M059J (cell line): Measurements from ENCODE around the gene OLR1. TPM values are rescaled to one million over a fixed set of nuclear protein-coding genes. Genes with fewer than 3 reads are reported as not detected.
A peak's percentile ranks its signal among the peaks of the same experiment; 100 is the strongest.

Source experiments
- DNase-seq: peaks from one replicate; pipeline ENCODE4 v3.0.0-alpha.2; 2012; ENCODE audit warnings: low read depth
- total RNA-seq: library from RNA; depleted of rRNA; stranded (reverse); fragments of >200 nt; shearing (Covaris generic); gene quantifications from 2 replicates; pipeline ENCODE4 v1.2.3, GENCODE V29; 2014

The OLR1 gene
- total RNA-seq, 1 experiment from 2014 or later, result 5.3 TPM

DNA sequence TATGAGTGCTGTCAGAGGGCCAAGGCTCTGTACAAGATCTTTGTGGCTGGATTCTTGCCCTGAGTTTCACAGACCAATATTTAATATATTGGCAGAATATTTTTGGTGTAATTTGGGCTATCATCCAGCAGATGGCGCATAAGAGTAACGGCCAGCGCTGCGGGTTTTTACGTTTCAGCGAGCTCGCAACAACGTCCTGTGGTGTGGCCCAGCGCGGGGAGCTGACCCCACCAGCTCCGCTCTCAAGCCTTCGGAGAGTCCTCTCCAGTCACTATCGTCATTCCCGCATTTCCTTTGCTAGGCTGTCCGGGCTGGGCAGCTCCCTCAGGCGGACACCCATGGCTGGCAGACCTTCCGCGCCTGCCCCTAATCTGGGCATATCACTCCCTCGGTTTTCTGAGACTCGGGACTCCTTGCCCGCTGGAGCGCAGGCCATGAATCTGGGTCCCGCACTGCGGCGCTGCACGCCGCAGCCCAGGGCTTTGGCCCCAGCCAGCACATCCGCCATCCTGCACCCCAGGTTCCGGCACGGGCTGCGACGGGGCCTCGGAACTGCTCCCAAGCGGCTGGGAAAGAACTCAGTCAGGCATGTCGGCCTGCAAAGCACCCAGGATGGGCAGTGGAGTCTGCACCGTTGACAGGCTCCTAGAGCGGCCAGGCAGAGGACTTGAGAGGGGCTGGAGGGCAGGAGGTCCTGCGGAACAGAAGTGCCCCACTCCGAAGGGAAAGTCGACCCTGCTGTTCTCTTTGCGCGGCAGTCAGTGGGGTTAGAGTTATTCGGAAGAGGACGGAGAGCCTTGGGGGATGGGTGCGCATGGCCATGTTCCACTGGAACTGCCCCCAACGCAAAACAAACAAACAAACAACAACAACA, 18.4 kb downstream of the OLR1 start:
- peak; percentile 71 for DNase-seq

DNA sequence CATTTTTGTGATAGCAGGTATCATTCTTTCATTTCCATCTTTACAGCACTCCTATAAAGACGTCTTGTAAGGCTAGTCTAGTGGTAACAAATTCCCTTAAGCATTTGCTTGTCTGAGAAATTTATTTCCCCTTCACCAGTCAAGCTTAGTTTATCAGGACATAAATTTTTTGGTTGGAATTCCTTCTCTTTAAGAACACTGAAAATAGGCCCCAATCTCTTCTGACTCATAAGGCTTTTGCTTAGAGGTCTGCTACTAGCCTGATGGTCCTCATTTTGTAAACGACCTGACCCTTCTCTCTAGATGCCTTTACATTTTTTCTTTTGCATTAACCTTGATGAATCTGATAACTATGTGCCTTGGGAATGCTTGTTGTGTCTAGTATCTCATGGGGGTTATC, 20.3 kb downstream of the OLR1 start:
- no peak for DNase-seq

DNA sequence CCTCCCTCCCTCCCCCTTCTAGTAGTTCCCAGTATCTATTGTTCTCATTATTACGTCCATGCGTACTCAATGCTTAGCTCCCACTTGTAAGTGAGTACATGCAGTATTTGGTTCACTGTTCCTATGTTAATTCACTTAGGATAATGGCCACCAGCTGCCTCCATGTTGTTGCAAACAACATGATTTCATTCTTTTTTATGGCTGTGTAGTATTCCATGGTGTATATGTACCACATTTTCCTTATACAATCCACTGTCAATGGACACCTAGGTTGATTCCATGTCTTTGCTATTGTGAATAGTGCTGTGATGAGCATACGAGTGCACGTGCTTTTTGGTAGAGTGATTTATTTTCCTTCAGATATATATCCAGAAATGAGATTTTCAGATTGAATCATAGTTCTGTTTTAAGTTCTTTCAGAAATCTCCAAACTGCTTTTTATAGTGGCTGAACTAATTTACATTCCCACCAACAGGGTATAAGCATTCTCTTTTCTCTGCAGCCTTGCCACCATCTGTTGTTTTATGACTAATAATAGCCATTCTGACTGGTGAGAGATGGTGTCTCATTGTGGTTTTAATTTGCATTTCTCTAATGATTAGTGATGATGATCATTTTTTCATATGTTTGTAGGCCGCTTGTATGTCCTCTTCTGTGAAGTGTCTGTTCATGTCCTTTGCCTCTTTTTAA, 24.1 kb downstream of the OLR1 start:
- DNase-seq, result no peak

DNA sequence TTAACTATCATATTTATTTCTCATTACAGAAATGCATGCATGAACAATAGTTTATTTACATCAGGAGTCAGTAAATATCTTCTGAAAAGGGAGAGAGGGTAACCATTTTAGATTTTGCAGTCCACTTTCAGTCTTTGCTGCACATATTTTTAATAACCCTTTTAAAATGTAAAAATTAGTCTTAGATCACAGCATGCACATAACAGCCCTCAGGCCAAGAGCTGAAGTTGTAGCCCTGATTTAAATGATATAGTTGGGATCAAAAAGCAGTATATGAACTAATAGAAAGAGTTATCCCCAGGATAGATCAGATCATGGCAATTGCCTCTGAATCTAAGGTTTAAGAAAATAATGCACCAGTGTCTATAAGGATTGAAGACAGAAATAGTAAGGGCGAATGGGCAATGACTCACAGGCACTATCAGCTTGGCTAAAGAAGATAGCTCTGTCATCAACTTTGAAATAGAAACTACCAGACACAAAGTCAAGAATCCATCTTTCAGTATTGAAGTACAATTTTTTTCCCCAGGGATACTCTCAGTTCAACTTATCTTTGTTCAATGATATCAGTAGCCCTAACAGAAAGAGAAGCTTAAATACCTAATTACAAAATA, 28.8 kb downstream of the OLR1 start:
- peak; percentile 40 for DNase-seq

DNA sequence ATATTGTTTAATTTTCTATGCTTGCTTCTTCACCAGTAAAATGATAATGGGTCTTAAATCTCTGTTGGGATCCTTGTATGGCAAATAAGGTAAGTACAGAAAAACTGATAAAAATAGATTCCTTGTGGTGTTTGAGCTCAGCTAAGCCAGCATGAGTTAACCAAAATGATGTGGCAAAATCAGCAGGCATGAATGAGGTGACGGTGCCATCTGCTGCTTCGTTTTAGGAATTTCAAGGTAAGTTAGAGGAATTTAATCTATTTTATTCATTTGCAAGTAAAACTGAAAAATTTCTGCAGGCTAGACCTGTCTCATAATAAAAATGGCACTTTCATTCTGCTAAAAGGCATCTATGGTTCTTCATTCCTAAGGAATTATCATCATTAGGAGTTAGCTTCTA, 31.9 kb downstream of the OLR1 start:
- peak; percentile 70 for DNase-seq

DNA sequence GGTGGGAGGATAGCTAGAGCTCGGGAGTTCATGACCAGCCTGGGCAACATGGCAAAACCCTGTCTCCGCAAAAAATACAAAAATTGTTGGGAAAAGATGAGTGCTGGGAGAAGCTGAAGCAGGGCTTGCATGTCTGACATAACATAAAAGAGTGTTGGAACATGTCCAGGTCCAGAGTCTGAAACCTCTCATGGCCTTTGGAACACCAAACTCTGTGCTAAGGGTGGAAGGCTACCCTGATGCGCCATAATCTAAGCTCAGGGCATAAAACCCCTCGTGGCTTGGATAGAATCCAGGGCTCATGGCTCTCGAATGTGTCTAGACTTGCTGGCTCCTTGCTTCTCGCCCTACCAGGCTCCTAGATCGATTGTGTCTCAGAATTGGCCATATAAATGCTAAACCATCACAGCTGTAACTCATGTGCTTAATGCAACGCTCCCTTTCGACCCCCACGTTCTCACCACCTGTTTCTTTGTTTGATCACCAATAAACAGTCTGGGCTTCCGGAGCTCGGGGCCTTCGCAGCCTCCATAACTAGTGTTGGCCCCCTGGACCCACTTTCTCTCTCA, 35.2 kb downstream of the OLR1 start:
- peak; percentile 69 for DNase-seq

DNA sequence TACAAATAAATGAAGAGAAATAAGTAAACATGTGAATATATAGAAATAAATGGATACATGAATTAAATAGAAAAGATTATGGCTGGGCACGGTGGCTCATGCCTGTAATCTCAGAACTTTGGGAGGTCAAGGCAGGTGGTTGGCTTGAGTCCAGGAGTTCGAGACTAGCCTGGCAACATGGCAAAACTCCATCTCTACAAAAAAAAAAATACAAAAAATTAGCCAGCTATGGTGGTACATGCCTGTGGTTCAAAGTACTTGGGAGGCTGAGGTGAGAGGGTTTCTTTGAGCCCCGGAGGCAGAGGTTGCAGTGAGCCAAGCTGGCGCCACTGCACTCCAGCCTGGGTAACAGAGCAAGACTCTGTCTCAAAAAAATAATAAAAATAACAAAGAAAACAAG, 36.8 kb downstream of the OLR1 start:
- peak; percentile 66 for DNase-seq

DNA sequence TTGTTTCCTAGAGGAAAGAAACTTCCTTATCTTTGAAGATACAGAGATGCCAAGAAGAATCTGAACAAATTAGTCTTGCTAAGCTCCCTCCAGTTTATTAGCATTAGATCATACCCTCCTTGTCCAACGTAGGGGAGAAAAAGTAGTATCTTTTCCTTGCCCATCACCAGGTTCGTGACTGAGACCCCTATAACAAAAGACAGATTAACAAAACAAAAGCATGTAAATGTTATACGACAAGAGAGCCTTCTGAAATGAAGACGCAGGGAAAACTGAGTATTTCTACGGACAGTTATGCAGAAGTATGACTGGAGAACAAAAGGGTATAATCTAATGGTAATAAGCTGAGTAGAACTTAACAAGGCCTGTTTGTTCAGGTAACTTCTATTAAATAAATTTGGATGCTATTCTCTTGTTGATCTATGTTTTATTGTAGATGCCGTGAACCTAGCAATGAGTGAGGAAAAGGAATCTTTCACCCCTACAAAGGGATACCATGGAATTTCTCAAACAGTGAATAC, 39.0 kb downstream of the OLR1 start:
- no peak for DNase-seq

DNA sequence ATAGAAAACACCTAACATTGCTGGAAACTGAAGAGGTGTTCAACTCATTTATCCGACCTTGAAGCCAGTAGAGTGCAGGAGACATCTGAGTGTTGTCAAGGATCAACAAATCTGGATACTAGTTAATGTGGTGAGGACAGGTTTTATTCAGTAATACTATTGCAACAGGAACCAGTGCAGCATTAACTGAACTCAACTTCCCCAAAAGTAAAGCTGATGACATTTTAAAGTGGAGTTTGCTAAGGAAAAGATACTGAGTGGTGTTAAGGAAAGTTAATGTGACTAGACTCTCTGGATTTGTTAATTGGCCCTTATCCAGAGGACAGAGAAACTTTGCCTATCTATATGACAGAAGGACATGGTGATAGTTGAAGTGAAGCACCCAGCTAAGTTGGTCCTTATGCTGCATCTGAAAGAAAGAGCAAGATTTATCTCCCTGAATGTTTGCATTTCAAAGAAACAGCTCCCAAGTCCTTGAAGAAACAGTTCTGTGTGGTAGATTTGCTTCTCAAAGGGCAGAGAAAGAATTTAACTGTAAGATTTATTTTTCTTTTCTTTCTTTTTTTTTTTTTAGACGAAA, 40.7 kb downstream of the OLR1 start:
- DNase-seq, result no peak

DNA sequence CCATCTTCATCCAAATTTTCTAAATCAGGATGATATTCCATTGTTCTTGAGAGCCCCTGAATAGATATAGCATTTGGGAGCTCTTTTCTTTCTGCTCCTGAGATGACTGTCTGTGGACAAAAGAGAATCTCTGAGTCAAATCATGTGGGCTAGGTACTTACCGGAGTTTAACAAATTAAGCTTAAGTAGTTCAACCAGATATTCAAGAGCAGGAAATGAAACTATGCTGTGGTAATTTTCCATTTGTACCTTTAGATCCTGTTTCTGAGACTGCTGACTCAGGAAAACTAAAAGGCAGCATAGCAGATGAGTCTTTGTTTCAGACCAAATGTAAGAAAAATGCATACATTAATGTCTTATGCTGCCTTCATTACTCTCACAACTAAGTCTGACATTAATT, 41.9 kb downstream of the OLR1 start, which contains the start of gene CLEC7A:
Gene CLEC7A, minus strand, starts transcription at position 158 of the 400 bp plus-strand sequence. Its CDS starts 117 bp downstream, at position 41.
- peak; percentile 72 for DNase-seq

DNA sequence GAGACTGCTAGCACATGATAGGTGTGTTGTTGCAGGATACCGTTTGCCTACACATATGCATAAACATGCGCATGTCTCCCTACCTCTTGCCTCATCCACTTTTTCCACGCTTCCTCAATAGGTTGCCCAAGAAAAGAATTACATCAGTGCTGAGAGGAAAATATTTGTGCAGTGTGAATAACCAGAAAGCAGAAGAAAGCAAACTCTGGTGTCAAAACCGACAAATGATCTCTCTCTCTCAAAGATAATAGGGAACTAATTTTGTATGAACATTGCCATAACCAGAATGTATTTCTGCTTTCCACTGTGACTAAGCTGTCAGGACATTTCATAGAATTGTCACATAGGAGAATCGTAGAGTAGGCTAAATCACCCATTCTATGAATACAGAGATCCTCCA, 43.2 kb downstream of the OLR1 start:
- DNase-seq, result no peak

DNA sequence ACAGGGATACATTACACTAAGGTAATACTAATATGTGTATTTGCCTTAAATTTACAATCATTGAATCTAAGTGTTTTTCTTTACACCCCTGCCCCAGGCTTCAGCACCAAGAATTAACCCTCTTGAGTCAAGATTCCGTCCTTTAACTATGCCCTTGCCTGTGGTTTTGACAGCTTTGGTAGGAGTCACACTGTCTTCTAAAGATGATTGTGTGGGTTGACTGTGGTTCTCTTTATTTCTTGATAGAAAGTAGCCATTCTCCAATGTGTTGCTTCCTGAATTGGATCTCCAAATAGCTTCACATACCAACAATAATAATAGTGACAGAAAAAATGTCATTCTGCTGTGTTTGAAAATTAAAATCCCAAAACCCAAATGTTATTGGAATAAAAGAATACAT, 45.5 kb downstream of the OLR1 start:
- DNase-seq, result no peak

DNA sequence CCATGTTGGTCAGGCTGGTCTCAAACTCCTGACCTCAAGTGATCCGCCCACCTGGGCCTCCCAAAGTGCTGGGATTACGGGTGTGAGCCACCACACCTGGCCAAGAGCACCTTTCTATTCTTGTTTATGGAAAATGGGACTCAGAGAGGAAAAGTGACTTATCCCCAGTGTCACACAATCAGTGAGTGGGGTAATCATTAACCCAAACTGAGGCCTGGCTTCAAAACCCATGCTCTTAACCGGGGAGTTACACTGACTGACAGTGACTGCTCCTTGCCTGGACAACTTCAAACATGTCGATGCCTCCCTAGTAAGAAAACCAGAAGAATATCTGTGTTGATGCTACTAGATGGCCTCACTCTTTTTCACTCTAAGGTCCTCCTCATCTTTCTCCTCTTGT, 49.2 kb downstream of the OLR1 start:
- DNase-seq, result no peak

DNA sequence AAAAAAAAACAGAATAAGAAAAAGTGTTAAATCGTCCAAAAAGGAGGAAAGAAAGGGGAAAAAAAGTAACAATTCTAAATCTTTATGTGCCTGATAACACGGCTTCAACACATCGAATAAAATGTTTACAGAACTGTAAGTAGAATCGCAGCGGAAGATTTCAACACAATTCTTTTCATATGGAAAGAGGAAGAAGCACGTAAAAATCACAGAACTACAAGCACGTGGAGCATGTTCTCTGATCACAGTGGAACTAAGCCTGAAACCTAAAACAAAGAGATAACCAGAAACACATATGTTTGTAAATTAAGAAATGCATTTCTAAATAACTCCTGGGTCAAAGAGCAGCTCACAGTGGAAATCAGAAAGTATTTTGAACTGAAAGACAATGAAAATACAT, 50.7 kb downstream of the OLR1 start:
- no peak for DNase-seq

DNA sequence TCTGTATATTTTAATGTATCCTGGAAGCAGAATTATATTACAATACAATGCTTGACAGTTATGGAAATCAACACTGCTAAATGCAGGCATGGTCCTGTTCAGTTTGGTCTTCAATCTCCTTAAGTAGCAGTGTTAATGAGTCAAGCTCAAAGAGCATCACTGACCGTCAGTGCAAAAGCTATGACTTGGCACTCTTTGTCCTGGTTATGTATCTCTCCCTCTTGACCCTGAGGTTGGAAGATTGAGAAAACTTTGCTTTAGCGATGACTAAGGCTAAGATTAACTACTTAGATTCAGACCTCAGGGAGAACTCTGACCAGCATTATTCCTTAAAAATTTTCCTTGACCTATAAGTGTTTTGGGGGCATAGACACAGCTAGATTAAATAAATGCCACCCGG, 52.9 kb downstream of the OLR1 start:
- DNase-seq, result peak; percentile 72

DNA sequence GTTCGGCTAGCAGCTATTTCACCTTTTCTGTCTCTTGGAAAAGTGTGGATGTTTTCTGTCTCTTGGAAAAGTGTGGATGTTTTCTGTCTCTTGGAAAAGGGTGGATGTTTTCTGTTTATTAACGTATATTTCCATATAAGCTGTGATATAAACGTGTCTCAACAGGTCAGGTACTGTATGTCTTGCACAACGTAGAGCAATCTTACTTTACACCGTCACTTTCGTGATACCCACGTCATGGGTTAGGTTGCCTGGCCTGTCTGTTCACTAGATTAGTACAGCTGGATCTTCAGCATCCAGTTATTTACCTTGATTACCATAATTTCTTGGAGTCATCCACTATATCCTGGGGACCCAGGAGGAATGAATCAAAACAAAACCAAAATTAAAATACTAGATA, 56.0 kb downstream of the OLR1 start:
- DNase-seq, result no peak

DNA sequence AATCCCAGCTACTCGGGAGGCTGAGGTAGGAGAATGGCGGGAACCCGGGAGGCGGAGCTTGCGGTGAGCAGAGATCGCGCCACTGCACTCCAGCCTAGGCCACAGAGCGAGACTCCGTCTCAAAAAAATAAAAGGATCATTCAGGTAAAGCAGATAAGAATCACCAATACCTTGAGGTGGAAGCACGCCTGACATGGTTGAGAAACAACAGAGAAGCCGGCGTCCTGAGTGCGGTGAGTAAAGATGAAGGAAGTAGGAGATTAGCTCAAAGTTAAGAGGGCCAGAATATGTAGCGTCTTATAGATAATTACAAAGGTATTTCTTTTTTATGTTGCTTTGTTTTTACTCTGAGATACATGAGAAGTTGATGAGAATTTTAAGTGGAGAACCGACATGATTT, 56.6 kb downstream of the OLR1 start:
- no peak for DNase-seq

DNA sequence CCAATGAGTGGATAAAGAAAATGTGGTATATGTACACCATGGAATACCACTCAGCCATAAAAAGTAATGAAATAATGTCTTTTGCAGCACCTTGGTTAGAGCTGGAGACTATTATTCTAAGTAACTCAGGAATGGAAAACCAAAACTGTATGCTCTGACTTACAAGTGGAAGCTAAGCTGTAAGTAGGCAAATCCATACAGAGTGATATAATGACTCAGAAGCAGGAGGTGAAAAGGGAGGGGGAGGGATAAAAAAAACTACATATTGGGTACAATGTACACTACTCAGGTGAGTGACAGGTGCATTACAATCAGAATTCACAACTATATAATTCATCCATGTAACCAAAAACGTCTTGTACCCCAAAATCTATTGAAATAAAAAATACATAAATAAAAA, 58.0 kb downstream of the OLR1 start:
- no peak for DNase-seq

DNA sequence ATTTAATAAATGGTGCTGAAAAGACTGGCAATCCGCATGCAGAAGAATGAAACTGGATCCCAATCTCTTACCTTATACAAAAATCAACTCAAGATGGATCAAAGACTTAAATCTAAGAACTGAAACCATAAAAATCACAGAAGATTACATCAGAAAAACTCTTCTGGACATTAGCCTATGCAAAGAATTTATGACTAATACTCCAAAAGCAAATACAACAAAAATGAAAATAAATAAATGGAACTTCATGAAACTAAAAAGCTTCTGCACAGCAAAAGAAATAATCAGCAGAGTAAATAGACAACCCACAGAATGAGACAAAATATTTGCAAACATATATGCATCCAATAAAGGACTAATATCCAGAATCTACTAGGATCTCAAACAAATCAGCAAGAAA, 58.9 kb downstream of the OLR1 start:
- no peak for DNase-seq

DNA sequence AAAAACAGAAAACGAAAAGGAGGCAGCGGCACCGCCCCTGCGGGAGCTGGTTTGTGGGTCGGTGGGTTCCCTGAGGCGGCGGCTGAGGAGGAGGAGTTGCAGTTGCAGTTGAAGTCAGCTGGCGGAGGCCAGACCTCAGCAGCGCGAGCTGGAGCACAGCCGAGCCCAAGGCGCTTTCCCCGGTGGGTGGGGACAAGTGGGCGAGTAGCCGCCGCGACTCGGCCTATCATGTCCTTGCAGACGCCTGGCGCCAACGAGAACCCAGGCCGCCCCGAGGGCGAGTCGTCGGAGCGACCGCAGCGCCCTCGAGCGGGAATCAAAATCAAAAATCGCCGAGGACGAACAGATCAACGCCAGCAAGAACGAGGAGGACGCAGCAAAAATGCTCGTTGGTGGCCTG, 60.5 kb downstream of the OLR1 start:
- DNase-seq, result no peak

DNA sequence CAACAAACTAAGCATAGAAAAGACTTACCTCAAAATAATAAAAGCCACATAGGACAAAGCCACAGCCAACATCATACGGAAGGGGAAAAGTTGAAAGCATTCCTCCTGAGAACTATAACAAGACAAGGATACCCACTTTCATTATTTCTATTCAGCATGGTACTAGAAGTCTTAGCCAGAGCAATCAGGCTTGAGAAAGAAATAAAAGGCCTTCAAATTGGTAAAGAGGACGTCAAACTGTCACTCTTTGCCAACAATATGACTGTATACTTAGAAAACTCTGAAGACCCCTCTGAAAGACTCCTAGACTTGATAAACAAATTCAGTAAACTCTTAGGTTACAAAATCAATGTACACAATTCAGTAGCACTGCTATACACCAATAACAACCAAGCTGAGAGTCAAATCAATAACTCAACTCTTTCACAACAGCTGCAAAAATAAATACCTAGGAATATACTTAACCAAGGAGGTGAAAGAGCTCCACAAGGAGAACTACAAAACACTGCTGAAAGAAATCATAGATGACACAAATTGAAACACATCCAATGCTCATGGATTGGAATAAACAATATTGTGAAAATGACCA, 61.6 kb downstream of the OLR1 start:
- DNase-seq, result no peak
